Testis (tissue), 3 donors: Measurements from ENCODE around the gene CHST5. TPM values are rescaled to one million over a fixed set of nuclear protein-coding genes. Genes with fewer than 3 reads are reported as not detected.
"Not testable (repeated sequence)": the region's sequence is repeated elsewhere in the genome, so short reads cannot be mapped to it uniquely, and the experiment has no call there.

Experiments used
- DNase-seq: peaks from one replicate; pipeline ENCODE4 v3.0.0-alpha.2; 2019
- H3K27ac ChIP-seq, 2 donors: fragments of 200-600 bp; sonication (generic); one replicate each; pipeline ENCODE4 v1.5.1; 2019
- H3K27me3 ChIP-seq: fragments of 200-600 bp; sonication (generic); one replicate; pipeline ENCODE4 v1.5.1; 2019
- H3K36me3 ChIP-seq: fragments of 200-600 bp; sonication (generic); one replicate; pipeline ENCODE4 v1.5.1; 2017; ENCODE audit warnings: low read depth; ENCODE audit errors: missing control alignments
- H3K4me1 ChIP-seq: fragments of 200-600 bp; sonication (generic); one replicate; pipeline ENCODE4 v1.5.1; 2019
- H3K4me3 ChIP-seq, 2 donors: fragments of 200-600 bp; sonication (generic); one replicate each; pipeline ENCODE4 v1.5.1; 2017 to 2019
- H3K9me3 ChIP-seq: fragments of 200-600 bp; sonication (generic); one replicate; pipeline ENCODE4 v1.5.1; 2017
- CTCF ChIP-seq, 3 experiments: fragments of 450-650 bp in 2 of 3; fragments of 200-600 bp in 1 of 3; sonication (generic) in 1 of 3; IDR thresholded peaks; one replicate each; pipeline ENCODE4 v1.5.1; 2016 to 2019; ENCODE audit warnings: antibody characterized with exemption in 3 of 3, mild to moderate bottlenecking in 2 of 3, moderate library complexity in 1 of 3
- POLR2A ChIP-seq: fragments of 450-650 bp; IDR thresholded peaks from one replicate; pipeline ENCODE4 v1.6.1; 2017; ENCODE audit warnings: antibody characterized with exemption, mild to moderate bottlenecking, moderate library complexity
- WGBS, 2 donors: methylation state at CpG; one replicate each; pipeline ENCODE4 v1.1.5; 2018; 5-methylcytosine and 5-hydroxymethylcytosine counted together
- intact Hi-C: fragments of 100-400 bp; cut with DNase I; formaldehyde crosslinking; loops from one replicate; pipeline ENCODE4 v1.15.1; 2023; ENCODE audit warnings: low total_unique reads
- polyA plus RNA-seq: library from polyadenylated mRNA; stranded (reverse); fragments of 350-450 nt; fragmentation: Illumina TruSeq; extraction: RNeasy Lipid Tissue Mini Kit (QIAGEN cat#74804); gene quantifications from one replicate; pipeline ENCODE4 v1.2.3, GENCODE V29; 2014; ENCODE audit warnings: low read depth, low replicate concordance; ENCODE audit not compliant: insufficient read depth
- total RNA-seq, 2 donors: library from RNA; depleted of rRNA; stranded (reverse); fragments of >200 nt; gene quantifications; one replicate each; pipeline ENCODE4 v1.2.3, GENCODE V29; 2016

The CHST5 gene
- total and polyA plus RNA-seq, 3 donors from 2014 or later, result 0.26 to 0.74 (median 0.55) TPM

- TF ChIP-seq CTCF (IDR thresholded peaks at IDR 0.05) (no peak), POLR2A (no peak)
- intact Hi-C loops, result no loop called here
- H3K9me3 ChIP-seq, result no peaks in the 10 kb centered on the region
- DNase-seq, result no peak
- H3K27me3 ChIP-seq, result no peaks in the 10 kb centered on the region
- H3K27ac ChIP-seq, result no peak overlapping the region
- 89 to 92% methylated on average over 5 of the region's 5 CpGs for WGBS, 2 donors
- H3K36me3 ChIP-seq, result no peaks in the 10 kb centered on the region
- H3K4me1 ChIP-seq, result no peaks in the 10 kb centered on the region
- H3K4me3 ChIP-seq, result no peak overlapping the region
Measured at GRCh38 chr16:75541236-75541635, 5.3 kb upstream of the CHST5 start.

- WGBS, 2 donors, result 76 to 77% methylated on average over 3 to 8 of the region's 10 CpGs
Measured at GRCh38 chr16:75538882-75539565, 3.1 kb upstream of the CHST5 start.

GRCh38 chr16:75537776-75538175, 1.9 kb upstream of the CHST5 start:
- no peak overlapping the region for H3K4me3 ChIP-seq
- H3K36me3 ChIP-seq, result no peaks in the 10 kb centered on the region
- H3K27ac ChIP-seq, result no peak overlapping the region
- no peak for TF ChIP-seq CTCF (IDR thresholded peaks at IDR 0.05)
- no peak for TF ChIP-seq POLR2A
- no peak for DNase-seq
- H3K27me3 ChIP-seq, result no peaks in the 10 kb centered on the region
- no peaks in the 10 kb centered on the region for H3K4me1 ChIP-seq
- 91 to 94% methylated on average over 4 of the region's 4 CpGs for WGBS, 2 donors
- intact Hi-C loops, result no loop called here
- no peaks in the 10 kb centered on the region for H3K9me3 ChIP-seq

More at GRCh38 chr16:75538882-75539565, 3.1 kb upstream of the CHST5 start:
- H3K27me3 ChIP-seq, H3K4me1 ChIP-seq, intact Hi-C loops, H3K4me3 ChIP-seq, H3K36me3 ChIP-seq, H3K9me3 ChIP-seq, H3K27ac ChIP-seq, DNase-seq: not testable (repeated sequence)

- H3K4me1 ChIP-seq, result no peaks in the 10 kb centered on the region
- H3K27ac ChIP-seq, result no peak overlapping the region
- H3K27me3 ChIP-seq, result no peaks in the 10 kb centered on the region
- intact Hi-C loops, result no loop called here
- no peaks in the 10 kb centered on the region for H3K9me3 ChIP-seq
- TF ChIP-seq POLR2A (no peak), CTCF (IDR thresholded peaks at IDR 0.05) (no peak)
- H3K36me3 ChIP-seq, result no peaks in the 10 kb centered on the region
- 28 to 50% methylated on average over 34 of the region's 34 CpGs for WGBS, 2 donors
- DNase-seq, result no peak
- no peak overlapping the region for H3K4me3 ChIP-seq
Measured at GRCh38 chr16:75535211-75535843, 581 bp downstream of the CHST5 start.

- TF ChIP-seq CTCF (IDR thresholded peaks at IDR 0.05), result no peak
- TF ChIP-seq POLR2A, result no peak
- WGBS, 2 donors, result 54 to 76% methylated on average over 16 to 19 of the region's 19 CpGs
- no peak overlapping the region for H3K4me3 ChIP-seq
- H3K4me1 ChIP-seq, result no peaks in the 10 kb centered on the region
- no peaks in the 10 kb centered on the region for H3K27me3 ChIP-seq
- H3K9me3 ChIP-seq, result no peaks in the 10 kb centered on the region
- DNase-seq, result no peak
- no peaks in the 10 kb centered on the region for H3K36me3 ChIP-seq
- no peak overlapping the region for H3K27ac ChIP-seq
- intact Hi-C loops, result no loop called here
Measured at GRCh38 chr16:75534560-75535205, 1.2 kb downstream of the CHST5 start.
